Pericardium fibroblast (primary cell): ENCODE results near the gene DCAF12L1. TPM values are rescaled to one million over a fixed set of nuclear protein-coding genes. Genes with fewer than 3 reads are reported as not detected.

Source experiments
- total RNA-seq: library from RNA; depleted of rRNA; stranded (reverse); fragments of >200 nt; gene quantifications from 2 replicates; pipeline ENCODE4 v1.2.3, GENCODE V29; 2015

The DCAF12L1 gene
- not detected in 2 replicates for total RNA-seq

GRCh38 chrX:126552313-126553022, at the start of gene DCAF12L1:
DCAF12L1 (minus strand) TSS chrX:126552814; CDS start chrX:126552608, 206 bp downstream.

